Measurements from ENCODE around the gene FRG2. TPM values are rescaled to one million over a fixed set of nuclear protein-coding genes. Genes with fewer than 3 reads are reported as not detected.

FRG2 gene
- total RNA-seq, 2 donors from 2014 or later, result not detected

Other genes starting within 250 kb of the FRG2 start
- gene FRG1, start 86.4 kb downstream of the FRG2 start, total RNA-seq, result 10 to 100 TPM; 31.9 to 34.6 TPM
- gene DBET, start 37.2 kb upstream of the FRG2 start, total RNA-seq, result not detected
- gene DUX4, start 146.5 kb upstream of the FRG2 start, total RNA-seq, result not detected

Measured in left cardiac atrium (tissue), 2 donors.